NCI-H2196 (cell line): ENCODE measurements around the gene GPR33.
"Not testable (repeated sequence)": the region's sequence is repeated elsewhere in the genome, so short reads cannot be mapped to it uniquely, and the experiment has no call there.

Experiments
- DNase-seq: peaks from one replicate; lab custom pipeline; 2025; ENCODE audit not compliant: unreplicated experiment; lab: John Stamatoyannopoulos, UW

GPR33 gene

GRCh38 chr14:31462450-31462849 lies 25.4 kb downstream of the GPR33 start:
- not testable (repeated sequence) for DNase-seq

GRCh38 chr14:31461545-31461944 lies 26.3 kb downstream of the GPR33 start:
- DNase-seq = no peak

GRCh38 chr14:31457665-31458659 lies 29.9 kb downstream of the GPR33 start:
- no peak for DNase-seq

- peak; percentile 98 for DNase-seq
Observed at GRCh38 chr14:31456841-31457664, 30.8 kb downstream of the GPR33 start, which contains the start of gene DTD2. DTD2 (minus strand) TSS chr14:31457506; CDS start chr14:31457393, 113 bp downstream.

GRCh38 chr14:31449971-31450610 lies 37.7 kb downstream of the GPR33 start:
- DNase-seq = peak; percentile 54

- no peak for DNase-seq
Observed at GRCh38 chr14:31449136-31449535, 38.7 kb downstream of the GPR33 start.

GRCh38 chr14:31445703-31446102 lies 42.1 kb downstream of the GPR33 start:
- DNase-seq = no peak

- DNase-seq = no peak
Observed at GRCh38 chr14:31442284-31442683, 45.6 kb downstream of the GPR33 start.

GRCh38 chr14:31441273-31442111 lies 46.3 kb downstream of the GPR33 start:
- DNase-seq = no peak

GRCh38 chr14:31440280-31440679 lies 47.6 kb downstream of the GPR33 start:
- DNase-seq = no peak

GRCh38 chr14:31439561-31439960 lies 48.3 kb downstream of the GPR33 start:
- no peak for DNase-seq

GRCh38 chr14:31437045-31437691 lies 50.7 kb downstream of the GPR33 start:
- not testable (repeated sequence) for DNase-seq

GRCh38 chr14:31435276-31435675 lies 52.6 kb downstream of the GPR33 start:
- no peak for DNase-seq
